ENCODE measurements around the gene CD70.

GRCh38 chr19:6608940-6609339 lies 18.0 kb upstream of the CD70 start:
- no peak for TF ChIP-seq EZH2phosphoT487 (IDR thresholded peaks at IDR 0.05; ENCODE audit: low read length)
- no peak for TF ChIP-seq CTCF (IDR thresholded peaks at IDR 0.05; ENCODE audit: low read length)

All from MM.1S (cell line).